Measurements from ENCODE around the gene BCL2L2. TPM values are rescaled to one million over a fixed set of nuclear protein-coding genes. Genes with fewer than 3 reads are reported as not detected.

Gene BCL2L2
- total RNA-seq, 1 donor from 2014 or later = 49.2 TPM

- TF ChIP-seq, protein P1, sequence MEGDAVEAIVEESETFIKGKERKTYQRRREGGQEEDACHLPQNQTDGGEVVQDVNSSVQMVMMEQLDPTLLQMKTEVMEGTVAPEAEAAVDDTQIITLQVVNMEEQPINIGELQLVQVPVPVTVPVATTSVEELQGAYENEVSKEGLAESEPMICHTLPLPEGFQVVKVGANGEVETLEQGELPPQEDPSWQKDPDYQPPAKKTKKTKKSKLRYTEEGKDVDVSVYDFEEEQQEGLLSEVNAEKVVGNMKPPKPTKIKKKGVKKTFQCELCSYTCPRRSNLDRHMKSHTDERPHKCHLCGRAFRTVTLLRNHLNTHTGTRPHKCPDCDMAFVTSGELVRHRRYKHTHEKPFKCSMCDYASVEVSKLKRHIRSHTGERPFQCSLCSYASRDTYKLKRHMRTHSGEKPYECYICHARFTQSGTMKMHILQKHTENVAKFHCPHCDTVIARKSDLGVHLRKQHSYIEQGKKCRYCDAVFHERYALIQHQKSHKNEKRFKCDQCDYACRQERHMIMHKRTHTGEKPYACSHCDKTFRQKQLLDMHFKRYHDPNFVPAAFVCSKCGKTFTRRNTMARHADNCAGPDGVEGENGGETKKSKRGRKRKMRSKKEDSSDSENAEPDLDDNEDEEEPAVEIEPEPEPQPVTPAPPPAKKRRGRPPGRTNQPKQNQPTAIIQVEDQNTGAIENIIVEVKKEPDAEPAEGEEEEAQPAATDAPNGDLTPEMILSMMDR (IDR thresholded peaks at IDR 0.05) = peak in 2 of 3 experiments; percentile 10
- intact Hi-C loops (cut with DNase I) = loop anchor here (1.0 to 5.0 kb wide), 5 partner anchors 9 to 189 kb away; partner anchors contain the start of genes ACIN1, C14orf119, EFS and PABPN1
- H3K27ac ChIP-seq = peak within 1 kb of the TSS; percentile 95 to 99
Observed at GRCh38 chr14:23286020-23286901, 20.4 kb upstream of the BCL2L2 start, which contains the start of gene HOMEZ. Gene HOMEZ (minus strand): TSS chr14:23286132. CDS start chr14:23285952, 180 bp downstream.

GRCh38 chr14:23286902-23287479, 19.6 kb upstream of the BCL2L2 start:
- no peak for DNase-seq (ENCODE audit: low spot score in 2 of 2)
- H3K36me3 ChIP-seq = no peaks in the 10 kb centered on the region
- H3K4me3 ChIP-seq = peak overlapping the region; percentile 67 to 100
- TF ChIP-seq, protein P1 (IDR thresholded peaks at IDR 0.05) = no peak
- no peaks in the 10 kb centered on the region for H3K27me3 ChIP-seq
- H3K27ac ChIP-seq = peak overlapping the region; percentile 95 to 99
- intact Hi-C loops (cut with DNase I) = loop anchor here (1.0 to 5.0 kb wide), 5 partner anchors 8 to 190 kb away; partner anchors contain the start of genes ACIN1, C14orf119, EFS and PABPN1
- no peaks in the 10 kb centered on the region for H3K9me3 ChIP-seq
- H3K4me1 ChIP-seq = peaks cover 0 to 11% of the 10 kb centered on the region in 2 donors

More at GRCh38 chr14:23286020-23286901, 20.4 kb upstream of the BCL2L2 start, which contains the start of gene HOMEZ:
- H3K36me3 ChIP-seq = no peaks in the 10 kb centered on the region
- H3K27me3 ChIP-seq = no peaks in the 10 kb centered on the region
- peak; percentile 99 to 100 for DNase-seq (ENCODE audit: low spot score in 2 of 2)
- no peaks in the 10 kb centered on the region for H3K9me3 ChIP-seq
- H3K4me3 ChIP-seq = peak within 1 kb of the TSS; percentile 78 to 100
- H3K4me1 ChIP-seq = peaks cover 0 to 11% of the 10 kb centered on the region in 2 donors

DNA sequence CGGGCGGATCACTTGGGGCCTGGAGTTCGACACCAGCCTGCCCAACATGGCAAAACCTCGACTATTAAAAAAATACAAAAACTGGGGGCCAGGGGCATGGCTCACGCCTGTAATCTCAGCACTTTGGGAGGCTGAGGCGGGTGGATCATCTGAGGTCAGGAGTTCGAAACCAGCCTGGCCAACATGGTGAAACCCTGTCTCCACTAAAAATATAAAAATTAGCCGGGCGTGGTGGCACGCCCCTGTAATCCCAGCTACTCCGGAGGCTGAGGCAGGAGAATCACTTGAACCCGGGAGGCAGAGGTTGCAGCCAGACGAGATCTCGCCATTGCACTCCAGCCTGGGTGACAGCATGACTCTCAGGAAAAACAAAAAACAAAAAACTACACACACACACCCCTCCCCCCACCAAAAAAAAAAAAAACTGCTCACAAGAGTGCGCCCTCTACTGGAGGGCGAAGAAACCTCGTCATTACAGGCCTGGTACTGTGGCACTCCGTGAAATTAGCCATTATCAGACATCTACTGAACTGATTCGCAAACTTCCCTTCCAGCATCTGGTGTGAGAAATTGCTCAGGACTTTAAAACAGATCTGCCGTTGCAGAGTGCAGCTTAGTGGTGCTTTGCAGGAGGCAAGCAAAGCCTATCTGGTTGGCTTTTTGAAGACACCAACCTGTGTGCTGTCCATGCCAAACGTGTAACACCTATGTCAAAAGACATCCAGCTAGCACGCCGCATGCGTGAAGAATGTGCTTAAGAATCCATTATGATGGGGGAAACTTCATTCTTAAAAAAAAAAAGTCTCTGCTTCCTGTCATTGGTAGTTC, 11.7 kb upstream of the BCL2L2 start:
- intact Hi-C loops (cut with DNase I) = loop anchor here (1.0 kb wide), 2 partner anchors 9 to 30 kb away; partner anchors contain the start of gene HOMEZ
- H3K27ac ChIP-seq = no peak overlapping the region
- H3K4me3 ChIP-seq = peak overlapping the region in 1 of 2 donors; percentile 26
- H3K9me3 ChIP-seq = no peaks in the 10 kb centered on the region
- H3K27me3 ChIP-seq = no peaks in the 10 kb centered on the region
- peaks cover 5 to 10% of the 10 kb centered on the region in 2 donors for H3K4me1 ChIP-seq
- TF ChIP-seq, protein P1 (IDR thresholded peaks at IDR 0.05) = peak; percentile 59 to 89 (median 81)
- peaks cover 0 to 3% of the 10 kb centered on the region in 2 donors for H3K36me3 ChIP-seq
- DNase-seq (ENCODE audit: low spot score in 2 of 2) = no peak

- intact Hi-C loops (cut with DNase I) = no loop called here
- H3K4me3 ChIP-seq = no peak overlapping the region
- TF ChIP-seq, protein P1 (IDR thresholded peaks at IDR 0.05) = no peak
- H3K27ac ChIP-seq = no peak overlapping the region
- H3K27me3 ChIP-seq = no peaks in the 10 kb centered on the region
- H3K4me1 ChIP-seq = peaks cover 11 to 17% of the 10 kb centered on the region in 2 donors
- H3K9me3 ChIP-seq = no peaks in the 10 kb centered on the region
- no peak for DNase-seq (ENCODE audit: low spot score in 2 of 2)
- peaks cover 0 to 3% of the 10 kb centered on the region in 2 donors for H3K36me3 ChIP-seq
Observed at GRCh38 chr14:23296012-23296777, 10.4 kb upstream of the BCL2L2 start.
